PFSK-1 (cell line): ENCODE results near the gene EHD1.

Source experiments
- FOXP2 ChIP-seq: optimal IDR thresholded peaks from 2 replicates; pipeline ENCODE3; 2011; ENCODE audit warnings: borderline replicate concordance, control low read depth, inconsistent platforms; ENCODE audit not compliant: insufficient read depth; ENCODE audit errors: extremely low read length, extremely low read depth
- POLR2AphosphoS5 ChIP-seq: IDR thresholded peaks from 2 replicates; pipeline ENCODE4 v1.6.1; 2012; ENCODE audit warnings: low read depth, mild to moderate bottlenecking, control low read depth, low read length, moderate library complexity
- REST ChIP-seq, 2 experiments: IDR thresholded peaks; 2 replicates each; pipeline versions ENCODE4 v1.6.1 to v1.8.0; 2011 to 2012; ENCODE audit warnings: low read depth in 2 of 2, low read length in 2 of 2, control low read depth in 1 of 2, inconsistent platforms in 1 of 2, mild to moderate bottlenecking in 1 of 2, moderate library complexity in 1 of 2; ENCODE audit not compliant: insufficient read depth in 1 of 2
- SIN3A ChIP-seq: IDR thresholded peaks from 2 replicates; pipeline ENCODE4 v1.6.1; 2012; ENCODE audit warnings: mild to moderate bottlenecking, low read length, moderate library complexity, borderline replicate concordance; ENCODE audit not compliant: insufficient read depth
- TAF1 ChIP-seq: IDR thresholded peaks from 2 replicates; pipeline ENCODE4 v1.6.1; 2012; ENCODE audit warnings: low read length, control low read depth, borderline replicate concordance; ENCODE audit not compliant: insufficient read depth

Gene EHD1

GRCh38 chr11:64841592-64842365, 36.6 kb downstream of the EHD1 start:
- TF ChIP-seq SIN3A = no peak
- TF ChIP-seq FOXP2 = no peak
- TF ChIP-seq TAF1 = no peak
- TF ChIP-seq REST (IDR thresholded peaks at IDR 0.05; ENCODE audit: insufficient read depth in 1 of 2, low read depth in 2 of 2, low read length in 2 of 2) = no peak
- no peak for TF ChIP-seq POLR2AphosphoS5

GRCh38 chr11:64839887-64840782, 38.3 kb downstream of the EHD1 start:
- no peak for TF ChIP-seq FOXP2
- no peak for TF ChIP-seq TAF1
- TF ChIP-seq SIN3A = no peak
- TF ChIP-seq POLR2AphosphoS5 = no peak
- no peak for TF ChIP-seq REST (IDR thresholded peaks at IDR 0.05; ENCODE audit: insufficient read depth in 1 of 2, low read depth in 2 of 2, low read length in 2 of 2)

DNA sequence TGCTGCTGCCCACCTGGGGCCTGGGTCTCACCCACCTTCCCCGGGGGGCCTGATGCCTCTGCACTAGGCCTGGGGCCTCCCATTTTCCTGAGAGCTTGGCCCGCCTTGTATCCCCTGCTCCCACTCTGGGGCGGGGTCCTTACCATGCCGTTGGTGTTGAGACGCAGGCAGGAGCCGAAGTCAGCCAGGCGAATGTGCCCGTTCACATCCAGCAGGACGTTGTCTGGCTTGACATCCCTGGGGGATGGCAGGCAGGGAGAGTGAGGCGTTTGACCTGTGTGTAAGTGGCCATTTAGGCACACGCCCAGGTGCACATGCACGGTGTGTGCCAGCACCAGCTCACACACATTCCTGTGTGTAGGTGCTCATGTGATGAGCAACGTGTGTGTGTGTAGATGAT, 39.1 kb downstream of the EHD1 start:
- TF ChIP-seq REST (IDR thresholded peaks at IDR 0.05; ENCODE audit: insufficient read depth in 1 of 2, low read depth in 2 of 2, low read length in 2 of 2) (no peak), FOXP2 (no peak), SIN3A (no peak), TAF1 (no peak), POLR2AphosphoS5 (no peak)

DNA sequence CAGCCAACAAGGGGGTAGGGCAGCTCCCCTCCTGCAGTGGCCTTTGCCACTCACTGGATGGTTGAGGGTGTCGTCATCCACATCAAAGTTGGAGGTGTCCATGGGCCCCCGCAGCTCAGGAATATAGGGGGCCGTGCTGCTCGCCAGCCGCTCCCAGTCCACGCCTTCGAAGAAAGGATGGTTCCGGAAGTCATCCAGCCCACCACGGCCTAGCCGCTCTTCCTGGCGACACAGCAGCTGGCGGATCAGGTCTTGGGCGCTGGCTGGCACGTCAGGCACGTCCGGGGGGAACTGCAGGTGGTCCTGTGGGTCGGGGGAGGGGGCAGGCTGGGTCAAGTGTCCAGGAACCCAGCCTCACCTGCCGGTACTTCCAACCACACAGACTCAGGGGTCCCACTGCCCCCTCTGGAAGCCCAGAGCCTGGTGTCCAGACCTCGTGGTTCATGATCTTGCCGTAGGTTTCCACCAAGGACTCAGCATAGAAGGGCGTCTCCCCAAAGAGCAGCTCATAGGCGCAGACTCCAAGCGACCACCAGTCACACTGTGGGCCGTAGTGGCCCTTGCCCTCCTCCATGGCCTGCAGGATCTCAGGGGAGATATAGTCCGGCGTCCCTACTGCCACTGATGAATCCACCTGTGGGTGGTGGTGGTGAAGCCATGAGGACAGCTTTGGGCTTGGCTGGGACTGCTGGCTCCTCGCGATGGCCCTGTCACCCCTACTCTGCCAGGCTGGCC, 39.7 kb downstream of the EHD1 start:
- TF ChIP-seq FOXP2 = no peak
- no peak for TF ChIP-seq REST (IDR thresholded peaks at IDR 0.05; ENCODE audit: insufficient read depth in 1 of 2, low read depth in 2 of 2, low read length in 2 of 2)
- no peak for TF ChIP-seq POLR2AphosphoS5
- TF ChIP-seq SIN3A = no peak
- TF ChIP-seq TAF1 = no peak
